Measurements from ENCODE around the gene C12orf57. TPM values are rescaled to one million over a fixed set of nuclear protein-coding genes. Genes with fewer than 3 reads are reported as not detected.

C12orf57 gene
- total and polyA plus RNA-seq, 9 of the 15 experiments (the other 6 are each of a cell fraction or from before 2014, with no cell fraction given): 26.7 to 191 (median 107) TPM

GRCh38 chr12:6944381-6945186, 762 bp downstream of the C12orf57 start (continued):
- TF ChIP-seq MGA (IDR thresholded peaks at IDR 0.05): peak; percentile 75
- TF ChIP-seq RBM15 (IDR thresholded peaks at IDR 0.05; ENCODE audit: insufficient read depth, low read length): no peak
- TF ChIP-seq MECOM (CRISPR knock-in tag; IDR thresholded peaks at IDR 0.05): no peak
- TF ChIP-seq XRCC3 (IDR thresholded peaks at IDR 0.05): no peak
- no peak for TF ChIP-seq MBD2 (IDR thresholded peaks at IDR 0.05; ENCODE audit: borderline replicate concordance, low read depth)
- TF ChIP-seq EP300 (IDR thresholded peaks at IDR 0.05; ENCODE audit: low read length): no peak
- TF ChIP-seq ZBTB9 (CRISPR knock-in tag; IDR thresholded peaks at IDR 0.05): no peak
- TF ChIP-seq SMAD4 (CRISPR knock-in tag; conservative IDR thresholded peaks at IDR 0.05): 0 out of 2 replicates have a peak, but pooled peaks have one; percentile 48
- no peak for TF ChIP-seq ZNF280B (CRISPR knock-in tag; IDR thresholded peaks at IDR 0.05)
- TF ChIP-seq NKRF (IDR thresholded peaks at IDR 0.05; ENCODE audit: borderline replicate concordance): no peak
- no peak for TF ChIP-seq MCM7 (IDR thresholded peaks at IDR 0.05)
